Activated CD4-positive, alpha-beta T cell treated with anti-CD3 and anti-CD28 coated beads, Interleukin-2, amount 10 ng/mL, durations not matched to agents 7 days and 5 days (primary cell): ENCODE results near the gene EPB41L2. TPM values are rescaled to one million over a fixed set of nuclear protein-coding genes. Genes with fewer than 3 reads are reported as not detected.
"Not testable (repeated sequence)": the region's sequence is repeated elsewhere in the genome, so short reads cannot be mapped to it uniquely, and the experiment has no call there.

Source experiments
- CTCF ChIA-PET: fragments of 350-600 bp; sonication (Branson Sonifier 250); formaldehyde crosslinking; loops from one replicate; lab custom pipeline; 2021; ENCODE audit warnings: antibody characterized with exemption; lab: Charles Lee
- POLR2A ChIA-PET: fragments of 350-600 bp; sonication (Branson Sonifier 250); formaldehyde crosslinking; loops from one replicate; lab custom pipeline; 2021; ENCODE audit warnings: antibody characterized with exemption; lab: Charles Lee
- DNase-seq: peaks from one replicate; pipeline ENCODE4 v3.0.0-alpha.2; 2020
- H3K27ac Mint-ChIP-seq: one replicate; pipeline ENCODE4 v1.8.0; 2021; ENCODE audit warnings: mild to moderate bottlenecking, moderate library complexity, mixed read lengths
- H3K27me3 Mint-ChIP-seq: one replicate; pipeline ENCODE4 v1.8.0; 2021; ENCODE audit warnings: mixed read lengths
- H3K36me3 Mint-ChIP-seq: one replicate; pipeline ENCODE4 v1.8.0; 2021; ENCODE audit warnings: low read depth, mixed read lengths
- H3K4me1 Mint-ChIP-seq: one replicate; pipeline ENCODE4 v1.8.0; 2021; ENCODE audit warnings: mixed read lengths
- H3K4me3 Mint-ChIP-seq: one replicate; pipeline ENCODE4 v1.8.0; 2021; ENCODE audit warnings: mild to moderate bottlenecking, moderate library complexity, mixed read lengths
- H3K9me3 Mint-ChIP-seq: one replicate; pipeline ENCODE4 v1.8.0; 2021; ENCODE audit warnings: mixed read lengths
- total RNA-seq, 2 experiments: library from RNA; stranded (reverse); gene quantifications; one replicate each; pipeline ENCODE4 v1.2.3, GENCODE V29; 2021

EPB41L2 gene
- total RNA-seq, 2 experiments from 2014 or later, result 20.2 to 25.2 TPM

GRCh38 chr6:130993292-130993765 lies 69.7 kb downstream of the EPB41L2 start:
- Mint-ChIP-seq H3K36me3 (no peaks in the 10 kb centered on the region), H3K27ac (no peak overlapping the region), H3K4me1 (no peaks in the 10 kb centered on the region), H3K9me3 (peaks cover 2% of the 10 kb centered on the region), H3K27me3 (no peaks in the 10 kb centered on the region), H3K4me3 (no peak overlapping the region)
- CTCF ChIA-PET, result interaction anchor here (0.5 kb wide), 1 partner anchor 17 kb away, joined by 3 read pairs; no protein-coding TSS in a partner anchor
- DNase-seq, result no peak
- POLR2A ChIA-PET, result no interaction called here

DNA sequence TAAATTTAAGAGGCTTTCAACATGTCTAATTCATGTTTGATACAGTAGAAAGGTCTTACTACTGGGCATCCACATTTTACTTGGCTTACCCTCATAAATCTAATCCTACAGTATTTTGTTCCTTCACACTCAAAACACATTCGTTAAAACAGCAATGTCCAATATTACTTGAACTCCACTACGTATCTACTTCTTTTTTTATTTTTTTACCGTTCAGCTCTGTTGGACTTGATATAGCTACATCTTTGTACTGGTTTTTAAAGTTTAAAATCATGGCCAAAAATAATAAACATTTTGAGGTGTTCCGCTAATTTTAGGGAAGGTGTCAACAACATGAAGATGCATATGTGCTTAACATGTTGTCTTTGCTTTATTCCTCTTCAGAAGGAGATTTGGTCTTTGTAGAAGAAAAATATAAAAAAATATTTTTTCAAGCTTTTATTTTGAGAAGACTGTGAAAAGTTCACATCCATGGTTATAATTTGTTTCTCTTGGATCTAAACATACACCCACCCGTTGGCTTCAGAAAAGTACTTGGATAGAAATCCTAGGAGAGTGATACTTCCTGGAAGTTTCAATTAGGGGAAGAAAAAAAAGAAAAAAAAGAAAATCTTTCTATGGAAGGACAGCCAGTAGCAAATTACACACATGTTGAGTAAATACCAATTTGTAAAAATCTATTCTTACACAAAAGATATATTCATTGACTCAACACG lies 71.5 kb downstream of the EPB41L2 start:
- Mint-ChIP-seq H3K4me3 (no peak overlapping the region), H3K36me3 (no peaks in the 10 kb centered on the region), H3K27me3 (no peaks in the 10 kb centered on the region), H3K4me1 (no peaks in the 10 kb centered on the region), H3K9me3 (peaks cover 6% of the 10 kb centered on the region), H3K27ac (no peak overlapping the region)
- ChIA-PET POLR2A (no interaction called here), CTCF (no interaction called here)
- no peak for DNase-seq

DNA sequence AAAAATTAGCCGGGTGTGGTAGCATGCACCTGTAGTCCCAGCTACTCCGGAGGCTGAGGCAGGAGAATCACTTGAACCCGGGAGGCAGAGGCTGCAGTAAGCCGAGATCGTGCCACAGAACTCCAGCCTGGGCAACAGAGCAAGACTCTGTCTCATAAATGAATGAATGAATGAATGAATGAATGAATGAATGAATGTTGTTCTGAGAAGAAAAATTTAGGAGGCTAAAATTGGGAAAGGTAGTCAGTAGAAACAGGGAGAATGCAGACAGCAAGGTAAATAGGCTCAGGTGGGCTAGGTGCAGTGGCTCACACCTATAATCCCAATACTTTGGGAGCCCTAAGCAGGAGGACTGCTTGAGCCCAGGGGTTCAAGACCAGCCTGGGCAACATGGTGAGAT lies 75.5 kb downstream of the EPB41L2 start:
- H3K27ac Mint-ChIP-seq, CTCF ChIA-PET, H3K27me3 Mint-ChIP-seq, H3K4me3 Mint-ChIP-seq, H3K4me1 Mint-ChIP-seq, H3K36me3 Mint-ChIP-seq, DNase-seq, POLR2A ChIA-PET: not testable (repeated sequence)
- peaks cover 20% of the 10 kb centered on the region for H3K9me3 Mint-ChIP-seq

DNA sequence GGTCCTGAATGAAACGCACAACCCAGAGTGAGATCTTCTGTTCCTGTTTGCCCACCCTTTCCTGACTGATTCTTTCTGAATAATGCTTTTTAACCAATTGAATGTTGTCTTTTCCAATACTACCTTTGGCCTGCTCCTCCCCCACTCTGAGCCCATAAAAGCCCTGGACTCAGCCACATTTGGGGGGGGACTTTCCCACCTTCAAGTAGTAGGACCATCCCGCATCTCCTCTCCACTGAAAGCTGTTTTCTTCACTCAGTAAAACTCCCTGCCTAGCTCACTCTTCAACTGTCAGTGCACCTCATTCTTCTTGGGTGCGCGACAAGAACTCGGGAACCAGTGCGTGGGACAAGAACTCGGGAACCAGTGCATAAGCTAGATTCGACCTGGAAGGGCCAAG lies 77.9 kb downstream of the EPB41L2 start:
- H3K36me3 Mint-ChIP-seq, result no peaks in the 10 kb centered on the region
- peaks cover 2% of the 10 kb centered on the region for H3K4me1 Mint-ChIP-seq
- no peak for DNase-seq
- no peaks in the 10 kb centered on the region for H3K27me3 Mint-ChIP-seq
- POLR2A ChIA-PET, result no interaction called here
- H3K27ac Mint-ChIP-seq, result no peak overlapping the region
- H3K9me3 Mint-ChIP-seq, result peaks cover 20% of the 10 kb centered on the region
- CTCF ChIA-PET, result no interaction called here
- H3K4me3 Mint-ChIP-seq, result no peak overlapping the region

DNA sequence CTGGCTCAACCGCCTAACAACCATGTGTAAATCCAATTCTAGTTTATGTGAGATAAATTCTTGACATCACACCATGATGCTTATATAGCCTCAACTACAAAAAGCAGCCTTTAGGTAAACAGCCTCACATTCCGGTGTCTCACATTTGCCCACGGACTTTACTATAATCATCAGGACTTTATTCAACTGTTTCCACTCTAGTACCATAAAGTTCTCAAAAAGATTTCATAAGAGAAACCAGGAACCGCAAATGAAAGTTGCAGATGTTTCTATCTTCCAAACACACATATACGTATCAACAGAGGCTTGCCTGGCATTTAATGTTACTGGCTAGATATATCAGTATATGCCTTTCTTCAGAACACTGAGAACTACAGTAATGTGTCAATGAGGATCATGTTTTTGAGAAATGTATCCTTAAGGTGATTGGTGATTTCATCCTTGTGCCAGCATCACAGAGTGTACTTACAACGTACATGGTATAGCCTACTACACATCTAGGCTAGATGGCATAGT lies 80.0 kb downstream of the EPB41L2 start:
- Mint-ChIP-seq H3K27ac (no peak overlapping the region), H3K36me3 (no peaks in the 10 kb centered on the region), H3K4me3 (no peak overlapping the region), H3K9me3 (peaks cover 20% of the 10 kb centered on the region), H3K4me1 (peaks cover 6% of the 10 kb centered on the region), H3K27me3 (no peaks in the 10 kb centered on the region)
- DNase-seq, result no peak
- CTCF ChIA-PET, result no interaction called here
- POLR2A ChIA-PET, result no interaction called here

DNA sequence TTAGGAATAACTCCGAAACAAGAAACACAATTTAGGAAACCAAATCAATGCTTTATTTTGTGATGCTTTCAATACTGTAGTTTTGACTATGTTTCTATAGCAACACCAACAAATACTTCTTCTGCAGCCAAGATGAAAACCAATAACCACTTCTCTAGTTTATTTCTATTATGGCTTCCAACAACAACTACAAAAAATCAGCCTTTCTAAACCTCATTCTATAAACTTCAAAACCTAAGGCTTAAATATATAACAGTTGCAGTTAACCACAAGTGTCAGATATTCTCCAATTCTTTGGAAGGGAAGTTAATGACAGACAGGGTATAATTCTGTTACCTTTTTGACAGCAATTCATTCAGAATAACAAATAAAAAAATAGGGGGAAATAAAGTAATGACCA lies 80.9 kb downstream of the EPB41L2 start:
- no peak for DNase-seq
- peaks cover 20% of the 10 kb centered on the region for H3K9me3 Mint-ChIP-seq
- ChIA-PET CTCF (interaction anchor here (0.7 kb wide), 1 partner anchor 458 kb away, joined by 3 read pairs; no protein-coding TSS in a partner anchor), POLR2A (no interaction called here)
- H3K27me3 Mint-ChIP-seq, result no peaks in the 10 kb centered on the region
- H3K4me3 Mint-ChIP-seq, result no peak overlapping the region
- H3K4me1 Mint-ChIP-seq, result peaks cover 6% of the 10 kb centered on the region
- H3K36me3 Mint-ChIP-seq, result no peaks in the 10 kb centered on the region
- no peak overlapping the region for H3K27ac Mint-ChIP-seq

- Mint-ChIP-seq H3K27me3 (no peaks in the 10 kb centered on the region), H3K9me3 (peaks cover 16% of the 10 kb centered on the region), H3K4me3 (no peak overlapping the region), H3K4me1 (peaks cover 6% of the 10 kb centered on the region), H3K27ac (no peak overlapping the region), H3K36me3 (no peaks in the 10 kb centered on the region)
- CTCF ChIA-PET, result interaction anchor here (0.7 kb wide), 1 partner anchor 459 kb away, joined by 3 read pairs; no protein-coding TSS in a partner anchor
- POLR2A ChIA-PET, result no interaction called here
- no peak for DNase-seq
Observed at GRCh38 chr6:130981409-130981808, 81.6 kb downstream of the EPB41L2 start.

- Mint-ChIP-seq H3K9me3 (peaks cover 10% of the 10 kb centered on the region), H3K36me3 (no peaks in the 10 kb centered on the region), H3K4me1 (peaks cover 6% of the 10 kb centered on the region), H3K27ac (no peak overlapping the region), H3K4me3 (no peak overlapping the region), H3K27me3 (no peaks in the 10 kb centered on the region)
- ChIA-PET POLR2A (no interaction called here), CTCF (no interaction called here)
- no peak for DNase-seq
Observed at GRCh38 chr6:130980310-130981032, 82.6 kb downstream of the EPB41L2 start.

DNA sequence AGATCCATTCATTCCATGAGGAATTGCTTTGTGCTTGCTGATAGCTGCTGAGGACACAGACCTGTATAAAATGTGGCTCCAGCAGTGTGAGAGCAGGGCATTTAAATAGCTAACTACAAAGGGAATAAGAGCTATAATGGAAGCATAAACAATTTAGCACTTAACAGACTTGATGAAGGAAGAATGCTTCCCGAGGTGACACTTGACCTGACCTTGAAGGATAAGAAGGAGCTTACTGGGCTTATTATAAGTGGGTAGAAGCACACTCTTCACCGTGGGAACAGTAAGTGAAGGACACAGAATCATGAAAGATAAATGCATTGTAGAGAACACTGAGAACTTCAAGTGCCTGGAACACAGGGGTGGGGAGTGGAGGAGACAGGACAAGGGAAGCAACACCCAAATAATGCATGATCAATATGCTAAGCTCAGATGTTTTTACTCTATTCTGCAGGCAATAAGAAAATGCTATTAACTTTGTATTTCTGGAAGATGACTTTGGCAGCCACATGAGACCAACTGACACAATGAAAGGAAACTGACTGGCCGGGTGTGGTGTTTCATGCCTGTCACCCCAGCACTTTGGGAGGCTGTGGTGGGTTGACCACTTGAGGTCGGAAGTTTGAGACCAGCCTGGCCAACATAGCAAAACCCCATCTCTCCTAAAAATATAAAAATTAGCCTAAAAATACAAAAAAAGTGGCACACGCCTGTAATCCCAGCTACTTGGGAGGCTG lies 84.2 kb downstream of the EPB41L2 start:
- no peaks in the 10 kb centered on the region for H3K36me3 Mint-ChIP-seq
- H3K27ac Mint-ChIP-seq, result no peak overlapping the region
- no peaks in the 10 kb centered on the region for H3K9me3 Mint-ChIP-seq
- no peaks in the 10 kb centered on the region for H3K27me3 Mint-ChIP-seq
- H3K4me3 Mint-ChIP-seq, result no peak overlapping the region
- POLR2A ChIA-PET, result no interaction called here
- peaks cover 6% of the 10 kb centered on the region for H3K4me1 Mint-ChIP-seq
- CTCF ChIA-PET, result interaction anchor here (1.6 kb wide), 1 partner anchor 11 kb away, joined by 6 read pairs; no protein-coding TSS in a partner anchor
- DNase-seq, result no peak

DNA sequence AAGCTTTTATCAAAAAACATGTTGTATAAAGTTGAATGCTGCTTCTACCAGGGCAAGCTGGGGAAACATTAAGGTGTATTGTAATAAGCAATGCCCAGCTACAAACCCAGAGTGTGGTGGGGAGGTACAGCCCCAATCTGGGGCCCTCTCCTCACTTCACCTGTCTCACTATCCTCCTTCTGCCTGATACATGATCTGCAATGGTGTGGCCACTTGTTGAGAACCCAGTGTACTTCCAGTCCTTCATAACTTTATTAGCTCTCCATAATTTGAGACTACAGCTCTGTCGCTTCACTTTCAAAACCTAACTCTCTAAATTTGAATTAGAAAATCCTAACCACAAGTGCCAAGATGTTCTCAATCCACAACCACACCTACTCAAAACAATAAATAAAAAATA lies 84.9 kb downstream of the EPB41L2 start:
- Mint-ChIP-seq H3K27ac (no peak overlapping the region), H3K4me1 (peaks cover 6% of the 10 kb centered on the region), H3K36me3 (no peaks in the 10 kb centered on the region), H3K9me3 (no peaks in the 10 kb centered on the region), H3K4me3 (no peak overlapping the region), H3K27me3 (no peaks in the 10 kb centered on the region)
- ChIA-PET POLR2A (no interaction called here), CTCF (interaction anchor here (1.6 kb wide), 1 partner anchor 10 kb away, joined by 6 read pairs; no protein-coding TSS in a partner anchor)
- no peak for DNase-seq

GRCh38 chr6:130975325-130975724 lies 87.7 kb downstream of the EPB41L2 start:
- Mint-ChIP-seq H3K9me3 (peaks cover 3% of the 10 kb centered on the region), H3K4me1 (peaks cover 6% of the 10 kb centered on the region), H3K36me3 (peaks cover 2% of the 10 kb centered on the region), H3K27ac (no peak overlapping the region), H3K4me3 (no peak overlapping the region), H3K27me3 (no peaks in the 10 kb centered on the region)
- POLR2A ChIA-PET, result no interaction called here
- CTCF ChIA-PET, result no interaction called here
- no peak for DNase-seq

- Mint-ChIP-seq H3K9me3 (peaks cover 3% of the 10 kb centered on the region), H3K27ac (no peak overlapping the region), H3K4me3 (no peak overlapping the region), H3K4me1 (no peaks in the 10 kb centered on the region), H3K36me3 (peaks cover 2% of the 10 kb centered on the region), H3K27me3 (no peaks in the 10 kb centered on the region)
- DNase-seq, result no peak
- CTCF ChIA-PET, result no interaction called here
- POLR2A ChIA-PET, result no interaction called here
Observed at GRCh38 chr6:130973521-130974277, 89.3 kb downstream of the EPB41L2 start.
